SK-N-SH (cell line): ENCODE data around the gene SAE1. TPM values are rescaled to one million over a fixed set of nuclear protein-coding genes. Genes with fewer than 3 reads are reported as not detected.

ENCODE experiments used
- CTCF ChIA-PET: fragments of 300-600, 350-600 bp; formaldehyde crosslinking; extraction: SDS; loops from one replicate; lab custom pipeline; 2021; lab: Yijun Ruan, JAX
- POLR2A ChIA-PET: fragments of 350-600 bp; sonication (Branson Sonifier 250); formaldehyde crosslinking; extraction: SDS; loops from one replicate; lab custom pipeline; 2020; ENCODE audit warnings: antibody characterized with exemption, inconsistent platforms; lab: Yijun Ruan, JAX
- DNase-seq: peaks from one replicate; pipeline ENCODE4 v3.0.0; 2012
- H2AFZ ChIP-seq: fragments of 200-600 bp; sonication (generic); 2 replicates; pipeline ENCODE4 v1.8.1; 2016; ENCODE audit warnings: antibody characterized with exemption, mild to moderate bottlenecking, low read depth
- H3F3A ChIP-seq: fragments of 200-600 bp; sonication (generic); replicated peaks from 2 replicates; pipeline ENCODE3; 2016; ENCODE audit warnings: antibody characterized with exemption, mild to moderate bottlenecking; ENCODE audit not compliant: insufficient read depth
- H3K27ac ChIP-seq, 2 experiments: fragments of 200-500 bp in 1 of 2; fragments of 200-600 bp in 1 of 2; sonication (Bioruptor generic) in 1 of 2; sonication (generic), shearing (Covaris generic) in 1 of 2; 2 replicates each; pipeline versions ENCODE4 v1.5.1 to v1.6.1; 2014 to 2016; ENCODE audit warnings: low read depth in 2 of 2, inconsistent platforms in 1 of 2, low read length in 1 of 2, mild to moderate bottlenecking in 1 of 2, mixed read lengths in 1 of 2
- H3K27me3 ChIP-seq: fragments of 200-600 bp; sonication (generic), shearing (Covaris generic); 2 replicates; pipeline ENCODE4 v1.6.1; 2016; ENCODE audit warnings: mixed run types; ENCODE audit not compliant: insufficient read depth
- H3K36me3 ChIP-seq, 2 experiments: fragments of 200-500 bp in 1 of 2; fragments of 200-600 bp in 1 of 2; sonication (Bioruptor generic) in 1 of 2; sonication (generic) in 1 of 2; replicated peaks in 1 of 2; 2 replicates each; pipeline versions ENCODE3 to v1.5.1; 2014 to 2016; ENCODE audit warnings: low read length in 1 of 2, mild to moderate bottlenecking in 1 of 2; ENCODE audit not compliant: insufficient read depth in 2 of 2, control insufficient read depth in 1 of 2
- H3K4me1 ChIP-seq, 2 experiments: fragments of 200-500 bp in 1 of 2; fragments of 200-600 bp in 1 of 2; sonication (Bioruptor generic) in 1 of 2; sonication (generic), shearing (Covaris generic) in 1 of 2; 2 replicates each; pipeline versions ENCODE4 v1.5.1 to v1.6.1; 2014 to 2016; ENCODE audit warnings: low read depth in 1 of 2, low read length in 1 of 2, mixed run types in 1 of 2; ENCODE audit not compliant: insufficient read depth in 2 of 2, control insufficient read depth in 1 of 2
- H3K4me2 ChIP-seq: fragments of 200-600 bp; sonication (generic), shearing (Covaris generic); 2 replicates; pipeline ENCODE4 v1.6.1; 2017; ENCODE audit warnings: mixed run types
- H3K4me3 ChIP-seq, 2 experiments: fragments of 200-500 bp in 1 of 2; fragments of 200-600 bp in 1 of 2; sonication (Bioruptor generic) in 1 of 2; sonication (generic), shearing (Covaris generic) in 1 of 2; 2 replicates each; pipeline versions ENCODE4 v1.5.1 to v1.8.1; 2014 to 2016; ENCODE audit warnings: low read depth in 2 of 2, inconsistent platforms in 1 of 2, low read length in 1 of 2, mild to moderate bottlenecking in 1 of 2, mixed read lengths in 1 of 2, moderate library complexity in 1 of 2
- H3K79me2 ChIP-seq: fragments of 200-600 bp; sonication (generic); 2 replicates; pipeline ENCODE4 v1.8.1; 2017; ENCODE audit warnings: mild to moderate bottlenecking; ENCODE audit not compliant: insufficient read depth
- H3K9ac ChIP-seq: fragments of 200-600 bp; sonication (generic); 2 replicates; pipeline ENCODE4 v1.6.1; 2017; ENCODE audit warnings: mixed run types
- H3K9me2 ChIP-seq: fragments of 200-600 bp; sonication (generic); 2 replicates; pipeline ENCODE4 v1.6.1; 2017; ENCODE audit warnings: mixed run types
- H3K9me3 ChIP-seq: fragments of 200-600 bp; sonication (generic); 2 replicates; pipeline ENCODE4 v1.6.1; 2017; ENCODE audit warnings: mixed run types, mild to moderate bottlenecking, moderate library complexity
- H4K20me1 ChIP-seq: fragments of 200-600 bp; sonication (generic); 2 replicates; pipeline ENCODE4 v1.6.1; 2017; ENCODE audit warnings: mild to moderate bottlenecking, mixed run types; ENCODE audit not compliant: insufficient read depth
- CTCF ChIP-seq: fragments of 200-600 bp; sonication (generic); IDR thresholded peaks from 2 replicates; pipeline ENCODE4 v1.6.1; 2017; ENCODE audit warnings: antibody characterized with exemption, mild to moderate bottlenecking, moderate library complexity
- EP300 ChIP-seq, 2 experiments: IDR thresholded peaks; 2 replicates each; pipeline versions ENCODE4 v1.4.0 to v1.6.1; 2012; ENCODE audit warnings: borderline replicate concordance in 1 of 2, low read depth in 1 of 2, low read length in 1 of 2
- JUND ChIP-seq: IDR thresholded peaks from 2 replicates; pipeline ENCODE4 v1.4.0; 2012
- MEF2A ChIP-seq: IDR thresholded peaks from 2 replicates; pipeline ENCODE4 v1.4.0; 2012; ENCODE audit warnings: low read depth, borderline replicate concordance
- POLR2AphosphoS5 ChIP-seq: IDR thresholded peaks from 2 replicates; pipeline ENCODE4 v1.6.1; 2012; ENCODE audit warnings: low read depth, low read length
- RAD21 ChIP-seq: IDR thresholded peaks from 2 replicates; pipeline ENCODE4 v1.6.1; 2012; ENCODE audit warnings: mild to moderate bottlenecking, low read length
- REST ChIP-seq: IDR thresholded peaks from 2 replicates; pipeline ENCODE4 v1.6.1; 2012; ENCODE audit warnings: mild to moderate bottlenecking, low read depth, low read length, moderate library complexity
- WGBS: methylation state at CpG from one replicate; pipeline ENCODE4 v1.1.6; 2017; ENCODE audit warnings: low lambda C conversion rate; 5-methylcytosine and 5-hydroxymethylcytosine counted together
- polyA plus RNA-seq, 3 experiments: library from polyadenylated mRNA; depleted of rRNA; stranded (reverse); fragments of >200 nt; gene quantifications; 2 replicates each; pipeline ENCODE4 v1.2.3, GENCODE V29; 2012

The SAE1 gene
- polyA plus RNA-seq, 1 of the 3 experiments (the other 2 are of a cell fraction) = 123 TPM

DNA sequence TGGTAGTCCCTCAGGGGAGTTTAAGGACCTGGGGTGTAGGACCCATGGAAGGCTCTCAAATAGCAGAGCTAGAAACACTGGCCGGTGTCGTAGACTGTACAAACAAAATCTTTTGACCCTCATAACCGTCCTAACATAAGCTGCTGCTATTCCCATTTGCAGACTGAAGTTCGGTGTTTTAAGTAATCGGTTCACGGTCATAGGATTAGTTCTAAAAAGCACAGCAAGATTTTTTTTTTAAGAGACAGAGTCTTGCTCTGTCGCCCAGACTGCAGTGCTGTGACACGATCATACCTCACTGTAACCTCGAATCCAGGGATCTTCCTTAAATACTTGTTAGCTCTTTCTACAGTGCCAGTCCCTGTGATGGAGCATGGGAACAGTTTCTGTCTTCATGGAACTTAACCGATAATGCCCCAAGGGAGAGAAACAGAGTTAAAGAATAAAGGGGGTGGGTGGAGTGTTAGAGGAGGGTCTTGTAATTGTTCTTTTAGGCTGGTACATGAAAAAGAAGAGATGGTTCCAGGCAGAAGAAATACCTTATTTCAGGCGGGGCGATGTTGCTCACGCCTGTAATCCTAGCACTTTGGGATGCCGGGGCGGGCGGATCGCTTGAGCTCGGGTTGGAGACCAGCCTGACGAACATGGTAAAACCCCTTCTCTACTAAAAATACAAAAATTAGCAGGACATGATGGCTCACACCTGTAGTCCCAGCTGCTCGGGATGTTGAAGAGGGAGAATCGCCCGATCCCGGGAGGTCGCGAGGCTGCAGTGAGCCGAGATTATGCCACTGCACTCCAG lies 16.6 kb upstream of the SAE1 start:
- Histone ChIP-seq H3K27ac (peak overlapping the region; percentile 99 to 100), H3K36me3 (peaks cover 10 to 14% of the 10 kb centered on the region in 2 experiments), H3K4me2 (peak overlapping the region; percentile 99), H4K20me1 (no peaks in the 10 kb centered on the region), H2AFZ (0 out of 2 replicates have a peak overlapping the region, but pooled peaks have one; percentile 47), H3K27me3 (no peaks in the 10 kb centered on the region), H3K4me1 (peaks cover 10 to 15% of the 10 kb centered on the region in 2 experiments), H3F3A (peaks cover 11% of the 10 kb centered on the region), H3K9me2 (no peaks in the 10 kb centered on the region), H3K9me3 (no peaks in the 10 kb centered on the region), H3K79me2 (peaks cover 33% of the 10 kb centered on the region), H3K4me3 (peak overlapping the region; percentile 78 to 92), H3K9ac (peak overlapping the region; percentile 100)
- POLR2A ChIA-PET = interaction anchor here (0.6 to 2.5 kb wide), 15 partner anchors 8 to 513 kb away, joined by 3 to 11 read pairs (median 4); partner anchors contain the start of genes CALM3, CCDC9 and TMEM160
- peak; percentile 94 for DNase-seq
- 48% methylated on average over 26 of the region's 26 CpGs for WGBS
- CTCF ChIA-PET = interaction anchor here (0.6 to 4.3 kb wide), 10 partner anchors 9 to 133 kb away, joined by 3 to 26 read pairs (median 4); partner anchors contain the start of gene SAE1
- no peak for TF ChIP-seq REST
- no peak for TF ChIP-seq MEF2A
- TF ChIP-seq POLR2AphosphoS5 = 0 out of 2 replicates have a peak, but pooled peaks have one; percentile 32

DNA sequence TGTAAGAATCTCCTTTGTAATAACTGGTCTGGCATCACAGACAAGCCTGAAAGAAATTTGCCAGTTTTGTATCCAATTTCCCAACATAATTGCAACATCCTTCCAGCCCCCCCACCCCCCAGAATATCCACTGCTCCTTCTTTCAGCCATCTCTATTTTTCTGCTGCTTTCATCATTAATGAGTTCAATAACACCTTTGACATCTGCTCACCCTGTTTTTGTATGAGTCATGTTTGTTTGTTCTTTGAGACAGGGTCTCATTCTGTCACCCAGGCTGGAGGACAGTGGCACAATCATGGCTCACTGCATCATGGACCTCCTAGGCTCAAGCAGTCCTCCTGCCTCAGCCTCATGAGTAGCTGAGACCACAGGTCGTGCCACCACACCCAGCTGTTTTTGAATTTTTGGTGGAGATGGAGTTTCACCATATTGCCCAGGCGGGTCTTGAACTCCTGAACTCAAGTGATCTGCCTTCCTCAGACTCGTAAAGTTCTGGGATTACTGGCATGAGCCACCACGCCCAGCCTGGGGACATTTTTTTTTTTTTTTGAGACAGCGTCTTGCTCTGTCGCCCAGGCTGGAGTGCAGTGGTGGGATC lies 10.1 kb upstream of the SAE1 start:
- H3K9me2 ChIP-seq = no peaks in the 10 kb centered on the region
- H3K27ac ChIP-seq = no peak overlapping the region
- peaks cover 15% of the 10 kb centered on the region for H3F3A ChIP-seq
- H2AFZ ChIP-seq = no peak overlapping the region
- no peak overlapping the region for H3K9ac ChIP-seq
- CTCF ChIA-PET = interaction anchor here (0.8 to 6.9 kb wide), 5 partner anchors 41 to 127 kb away, joined by 3 to 40 read pairs (median 5); no protein-coding TSS in a partner anchor
- TF ChIP-seq JUND (no peak), RAD21 (no peak), EP300 (IDR thresholded peaks at IDR 0.05; ENCODE audit: borderline replicate concordance in 1 of 2, low read depth in 1 of 2, low read length in 1 of 2) (no peak), CTCF (no peak)
- TF ChIP-seq, all 33 proteins: peak for 0
- DNase-seq = no peak
- H4K20me1 ChIP-seq = no peaks in the 10 kb centered on the region
- no peaks in the 10 kb centered on the region for H3K27me3 ChIP-seq
- H3K36me3 ChIP-seq = no peaks in the 10 kb centered on the region
- 89% methylated on average over 6 of the region's 6 CpGs for WGBS
- H3K4me2 ChIP-seq = no peak overlapping the region
- no peaks in the 10 kb centered on the region for H3K9me3 ChIP-seq
- H3K4me1 ChIP-seq = peaks cover 0 to 12% of the 10 kb centered on the region in 2 experiments; a peak in 2 of 4 replicates
- H3K79me2 ChIP-seq = no peaks in the 10 kb centered on the region
- no peak overlapping the region for H3K4me3 ChIP-seq
- POLR2A ChIA-PET = no interaction called here
